PFSK-1 (cell line): Measurements from ENCODE around the gene ETHE1.
A peak's percentile ranks its signal among the peaks of the same experiment; 100 is the strongest.

Experiments used
- FOXP2 ChIP-seq: optimal IDR thresholded peaks from 2 replicates; pipeline ENCODE3; 2011; ENCODE audit warnings: borderline replicate concordance, control low read depth, inconsistent platforms; ENCODE audit not compliant: insufficient read depth; ENCODE audit errors: extremely low read length, extremely low read depth
- POLR2AphosphoS5 ChIP-seq: IDR thresholded peaks from 2 replicates; pipeline ENCODE4 v1.6.1; 2012; ENCODE audit warnings: low read depth, mild to moderate bottlenecking, control low read depth, low read length, moderate library complexity
- TAF1 ChIP-seq: IDR thresholded peaks from 2 replicates; pipeline ENCODE4 v1.6.1; 2012; ENCODE audit warnings: low read length, control low read depth, borderline replicate concordance; ENCODE audit not compliant: insufficient read depth

DNA sequence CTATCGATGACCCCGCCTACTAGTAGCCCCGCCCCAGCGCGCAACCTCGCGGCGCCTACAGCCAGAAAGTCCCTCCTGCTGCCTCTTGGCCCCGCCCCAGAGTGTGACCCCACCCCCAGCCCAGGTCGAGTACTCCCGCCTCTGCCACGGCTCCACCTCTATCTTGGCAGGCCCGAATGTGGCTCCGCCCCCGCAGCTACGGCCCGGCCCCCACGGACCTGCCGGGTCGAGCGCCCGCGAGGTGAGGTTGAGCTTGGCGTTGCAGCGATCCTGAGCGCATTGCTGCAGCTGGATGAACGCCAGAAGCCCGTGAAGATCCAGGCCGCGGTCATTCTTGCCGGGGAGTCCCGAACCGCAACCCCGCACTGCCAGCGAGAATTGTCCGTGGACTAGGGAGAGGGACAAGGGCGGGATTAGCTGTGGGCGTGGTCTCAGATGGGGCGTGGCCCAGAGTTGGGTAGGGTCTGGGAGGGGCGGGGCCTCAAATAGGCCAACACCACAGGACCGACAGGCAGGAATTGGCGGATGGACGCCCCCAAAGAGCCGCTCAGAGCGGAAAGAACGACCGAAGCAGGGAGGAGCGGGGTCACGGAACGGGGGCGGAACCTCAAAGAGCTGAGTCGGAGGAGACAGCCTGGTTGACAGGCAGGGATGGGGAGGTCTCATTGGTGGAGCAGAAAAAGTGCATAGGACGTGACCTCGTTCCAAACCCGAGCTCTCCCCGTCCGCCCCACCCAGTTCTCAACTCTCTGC lies 63.4 kb downstream of the ETHE1 start:
- 0 out of 2 replicates have a peak, but pooled peaks have one; percentile 20 for TF ChIP-seq POLR2AphosphoS5
- TF ChIP-seq FOXP2 = peak; percentile 12
- no peak for TF ChIP-seq TAF1
